IPS-20b (cell line): ENCODE data around the gene RAPGEF4.

Source experiments
- H3K27ac ChIP-seq: one replicate; pipeline ENCODE4 v1.5.1; 2013; ENCODE audit warnings: low read length
- H3K27me3 ChIP-seq: 2 replicates; pipeline ENCODE4 v1.6.1; 2013; ENCODE audit warnings: mild to moderate bottlenecking, low read length, inconsistent platforms; ENCODE audit not compliant: insufficient read depth
- H3K36me3 ChIP-seq: 2 replicates; pipeline ENCODE4 v1.6.1; 2013; ENCODE audit warnings: low read depth, mild to moderate bottlenecking, inconsistent platforms, low read length, moderate library complexity; ENCODE audit not compliant: insufficient read depth
- H3K4me1 ChIP-seq: 2 replicates; pipeline ENCODE4 v1.6.1; 2013; ENCODE audit warnings: mild to moderate bottlenecking, control low read depth, inconsistent platforms, low read length, moderate library complexity; ENCODE audit not compliant: insufficient read depth
- H3K4me3 ChIP-seq: 2 replicates; pipeline ENCODE4 v1.5.1; 2013; ENCODE audit warnings: mild to moderate bottlenecking, low read length, inconsistent platforms
- H3K9ac ChIP-seq: 2 replicates; pipeline ENCODE4 v1.6.1; 2013; ENCODE audit warnings: low read depth, mild to moderate bottlenecking, inconsistent platforms, low read length, moderate library complexity
- H3K9me3 ChIP-seq: 2 replicates; pipeline ENCODE4 v1.6.1; 2013; ENCODE audit warnings: mild to moderate bottlenecking, low read depth, low read length, inconsistent platforms; ENCODE audit not compliant: insufficient read depth

RAPGEF4 gene

DNA sequence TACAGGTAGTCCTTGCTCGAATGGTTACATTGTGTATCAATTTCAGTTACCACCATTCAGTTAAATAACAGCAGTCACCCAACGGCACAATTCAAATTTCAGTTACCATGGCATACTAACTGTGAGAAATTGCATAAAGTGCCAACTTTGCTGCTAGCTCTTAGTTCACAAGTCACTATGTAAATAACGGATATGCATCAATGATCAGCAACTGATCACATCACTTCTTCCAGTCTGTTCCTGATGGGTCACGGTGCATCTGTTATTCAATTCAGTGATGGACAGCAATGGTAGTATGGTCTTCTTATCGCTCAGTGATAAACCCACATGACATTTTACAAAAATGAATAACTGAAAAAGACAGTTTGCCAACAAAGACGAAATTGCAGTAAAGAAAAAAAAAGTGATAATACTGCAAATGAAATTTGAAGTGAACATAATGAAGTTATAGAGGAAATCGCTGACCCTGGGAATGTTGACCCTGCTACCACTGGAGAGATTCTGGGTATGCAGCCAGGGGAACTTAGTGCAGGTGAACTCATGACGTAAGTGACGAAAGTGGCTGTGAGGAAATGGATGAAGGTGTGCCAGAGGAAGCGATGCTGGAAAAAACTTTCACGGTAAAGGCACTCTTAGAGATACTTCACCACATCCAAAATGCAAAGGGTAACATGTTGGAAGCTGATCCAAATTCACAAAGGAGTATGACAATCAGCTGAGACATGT lies 25.9 kb upstream of the RAPGEF4 start:
- Histone ChIP-seq H3K36me3 (no peaks in the 10 kb centered on the region), H3K9me3 (0 out of 2 replicates have a peak, but pooled peaks cover 3% of the 10 kb centered on the region), H3K27ac (no peak overlapping the region), H3K9ac (no peak overlapping the region), H3K27me3 (no peaks in the 10 kb centered on the region), H3K4me3 (no peak overlapping the region), H3K4me1 (no peaks in the 10 kb centered on the region)

DNA sequence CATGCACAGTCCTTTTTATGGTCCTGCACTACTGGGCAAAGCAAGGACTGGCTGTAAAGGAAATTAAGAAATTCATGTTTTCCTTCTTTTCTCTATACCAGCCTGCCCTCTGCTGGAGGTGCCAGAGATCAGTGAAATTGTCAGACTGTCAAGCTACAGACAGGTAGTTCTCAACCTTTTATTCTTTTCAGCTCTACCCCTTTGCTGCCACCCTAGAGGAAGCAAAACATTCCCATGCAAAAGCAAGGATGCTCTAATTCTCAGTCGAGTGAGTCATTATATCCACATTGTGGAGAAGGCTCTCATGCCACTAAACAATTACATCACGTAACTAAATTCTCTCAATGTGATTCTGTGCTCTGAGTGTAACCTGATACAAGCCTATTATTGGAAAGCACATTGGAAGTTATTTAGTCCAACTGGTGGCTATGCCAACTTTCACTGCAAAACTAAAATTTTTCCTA lies 25.0 kb upstream of the RAPGEF4 start:
- 0 out of 2 replicates have a peak, but pooled peaks cover 3% of the 10 kb centered on the region for H3K9me3 ChIP-seq
- H3K4me3 ChIP-seq, result no peak overlapping the region
- H3K4me1 ChIP-seq, result no peaks in the 10 kb centered on the region
- H3K36me3 ChIP-seq, result no peaks in the 10 kb centered on the region
- H3K9ac ChIP-seq, result no peak overlapping the region
- H3K27me3 ChIP-seq, result no peaks in the 10 kb centered on the region
- H3K27ac ChIP-seq, result no peak overlapping the region

- Histone ChIP-seq H3K4me3 (no peak overlapping the region), H3K27ac (no peak overlapping the region), H3K4me1 (no peaks in the 10 kb centered on the region), H3K9ac (no peak overlapping the region), H3K36me3 (no peaks in the 10 kb centered on the region), H3K27me3 (no peaks in the 10 kb centered on the region), H3K9me3 (0 out of 2 replicates have a peak, but pooled peaks cover 3% of the 10 kb centered on the region)
Observed at GRCh38 chr2:172711110-172711509, 24.5 kb upstream of the RAPGEF4 start.

GRCh38 chr2:172712251-172712650 lies 23.4 kb upstream of the RAPGEF4 start:
- 0 out of 2 replicates have a peak, but pooled peaks cover 3% of the 10 kb centered on the region for H3K9me3 ChIP-seq
- no peak overlapping the region for H3K9ac ChIP-seq
- H3K4me1 ChIP-seq, result no peaks in the 10 kb centered on the region
- no peaks in the 10 kb centered on the region for H3K36me3 ChIP-seq
- H3K4me3 ChIP-seq, result no peak overlapping the region
- no peak overlapping the region for H3K27ac ChIP-seq
- no peaks in the 10 kb centered on the region for H3K27me3 ChIP-seq

DNA sequence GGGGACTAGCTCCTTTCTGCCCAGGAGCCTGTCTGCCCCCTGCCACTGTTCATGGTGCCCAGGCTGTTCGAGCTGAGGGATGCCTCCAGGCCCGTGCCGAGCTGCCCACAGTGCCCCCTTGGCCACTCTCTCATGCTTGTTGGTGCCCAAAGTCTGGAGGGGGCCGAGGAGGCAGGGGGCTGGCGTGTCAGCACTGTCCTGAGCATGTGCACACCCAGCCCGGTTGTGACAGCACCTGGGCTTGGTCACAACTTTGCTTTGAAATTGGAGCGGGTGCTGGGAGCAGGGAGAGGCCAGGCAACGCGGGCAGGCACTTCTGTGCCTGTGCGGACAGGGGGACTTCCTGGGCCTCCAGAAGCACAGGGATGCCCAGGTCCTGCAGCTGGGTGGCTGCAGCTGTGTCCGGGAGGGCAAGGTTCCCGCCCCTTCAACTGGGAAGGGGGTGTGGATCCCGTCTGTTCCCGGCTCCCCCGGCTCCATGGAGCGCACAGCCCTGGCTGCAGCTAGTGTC lies 22.2 kb upstream of the RAPGEF4 start:
- Histone ChIP-seq H3K9ac (no peak overlapping the region), H3K27me3 (no peaks in the 10 kb centered on the region), H3K9me3 (0 out of 2 replicates have a peak, but pooled peaks cover 3% of the 10 kb centered on the region), H3K27ac (no peak overlapping the region), H3K4me1 (no peaks in the 10 kb centered on the region), H3K4me3 (no peak overlapping the region), H3K36me3 (no peaks in the 10 kb centered on the region)

DNA sequence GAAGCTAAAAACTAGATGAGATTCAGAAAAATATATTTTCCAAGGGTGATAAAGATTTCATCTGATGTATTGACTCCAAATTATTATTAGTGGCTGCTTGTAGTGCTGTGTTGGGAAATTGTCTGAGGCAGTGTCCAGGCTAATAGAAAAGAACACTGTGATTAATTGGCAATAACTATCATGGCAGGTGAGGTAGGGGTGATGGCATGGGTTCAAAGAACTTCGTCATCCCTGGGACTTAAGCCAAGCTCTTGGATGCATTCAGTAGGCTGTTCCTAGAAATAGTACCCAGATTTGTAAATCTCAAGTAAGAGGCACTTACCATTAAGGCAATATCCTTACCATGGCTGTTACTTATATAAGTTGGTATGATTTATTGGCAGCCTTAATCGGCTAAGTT lies 13.2 kb upstream of the RAPGEF4 start:
- Histone ChIP-seq H3K27me3 (no peaks in the 10 kb centered on the region), H3K4me1 (no peaks in the 10 kb centered on the region), H3K4me3 (no peak overlapping the region), H3K27ac (no peak overlapping the region), H3K9ac (no peak overlapping the region), H3K36me3 (no peaks in the 10 kb centered on the region), H3K9me3 (no peaks in the 10 kb centered on the region)

- H3K36me3 ChIP-seq, result no peaks in the 10 kb centered on the region
- H3K27me3 ChIP-seq, result no peaks in the 10 kb centered on the region
- no peaks in the 10 kb centered on the region for H3K4me1 ChIP-seq
- no peak overlapping the region for H3K4me3 ChIP-seq
- H3K9ac ChIP-seq, result no peak overlapping the region
- no peak overlapping the region for H3K27ac ChIP-seq
- no peaks in the 10 kb centered on the region for H3K9me3 ChIP-seq
Observed at GRCh38 chr2:172723286-172723685, 12.4 kb upstream of the RAPGEF4 start.

- Histone ChIP-seq H3K4me3 (no peak overlapping the region), H3K9me3 (no peaks in the 10 kb centered on the region), H3K27me3 (no peaks in the 10 kb centered on the region), H3K36me3 (no peaks in the 10 kb centered on the region), H3K9ac (no peak overlapping the region), H3K4me1 (no peaks in the 10 kb centered on the region), H3K27ac (no peak overlapping the region)
Observed at GRCh38 chr2:172724724-172725123, 10.9 kb upstream of the RAPGEF4 start.

DNA sequence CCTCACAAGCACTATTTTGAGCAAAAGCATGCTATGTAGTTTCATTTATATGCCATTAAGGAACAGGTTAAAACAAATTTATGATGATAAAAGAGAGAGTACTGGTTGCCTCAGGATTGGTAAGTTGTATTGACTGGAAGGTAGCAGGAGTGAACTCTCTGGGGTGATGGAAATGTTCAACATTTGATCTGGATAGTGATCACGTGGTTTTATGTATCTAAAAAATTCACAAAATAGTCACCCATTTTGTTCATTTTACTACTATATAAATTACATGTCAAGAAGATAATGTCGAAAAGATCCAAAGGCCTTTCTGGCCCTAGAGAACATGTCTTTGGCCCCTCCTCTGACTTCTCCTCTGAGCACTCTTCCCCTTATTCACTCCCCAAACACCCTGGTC lies 10.4 kb upstream of the RAPGEF4 start:
- Histone ChIP-seq H3K4me1 (no peaks in the 10 kb centered on the region), H3K4me3 (no peak overlapping the region), H3K9ac (no peak overlapping the region), H3K27ac (no peak overlapping the region), H3K36me3 (no peaks in the 10 kb centered on the region), H3K9me3 (no peaks in the 10 kb centered on the region), H3K27me3 (no peaks in the 10 kb centered on the region)

DNA sequence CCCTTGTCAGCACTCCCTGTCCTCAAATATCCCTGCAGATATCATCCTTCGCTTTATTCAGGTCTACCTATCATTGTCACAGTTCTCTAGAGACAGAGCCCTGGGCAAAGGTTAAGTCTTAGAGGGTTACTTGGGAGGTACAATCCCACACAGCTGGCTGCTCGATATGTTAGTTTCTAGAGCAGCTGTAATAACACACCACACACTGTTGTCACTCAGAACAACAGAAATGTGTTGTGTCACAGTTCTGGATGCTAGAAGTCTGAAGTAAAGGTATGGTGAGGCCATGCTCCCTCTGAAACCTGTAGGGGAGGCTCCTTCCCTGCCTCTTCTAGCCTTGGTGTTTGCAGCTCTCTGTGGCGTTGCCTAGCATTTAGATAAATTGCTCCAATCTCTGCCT lies 9.9 kb upstream of the RAPGEF4 start:
- no peaks in the 10 kb centered on the region for H3K9me3 ChIP-seq
- H3K4me3 ChIP-seq, result no peak overlapping the region
- no peak overlapping the region for H3K27ac ChIP-seq
- H3K4me1 ChIP-seq, result no peaks in the 10 kb centered on the region
- H3K27me3 ChIP-seq, result no peaks in the 10 kb centered on the region
- H3K9ac ChIP-seq, result no peak overlapping the region
- no peaks in the 10 kb centered on the region for H3K36me3 ChIP-seq

GRCh38 chr2:172726172-172726735 lies 9.4 kb upstream of the RAPGEF4 start:
- no peaks in the 10 kb centered on the region for H3K36me3 ChIP-seq
- H3K4me3 ChIP-seq, result no peak overlapping the region
- H3K9me3 ChIP-seq, result no peaks in the 10 kb centered on the region
- no peaks in the 10 kb centered on the region for H3K4me1 ChIP-seq
- no peak overlapping the region for H3K9ac ChIP-seq
- H3K27me3 ChIP-seq, result no peaks in the 10 kb centered on the region
- no peak overlapping the region for H3K27ac ChIP-seq

- Histone ChIP-seq H3K9ac (no peak overlapping the region), H3K4me1 (no peaks in the 10 kb centered on the region), H3K27me3 (peaks cover 20% of the 10 kb centered on the region), H3K36me3 (no peaks in the 10 kb centered on the region), H3K9me3 (no peaks in the 10 kb centered on the region), H3K27ac (no peak overlapping the region), H3K4me3 (no peak overlapping the region)
Observed at GRCh38 chr2:172730411-172730810, 5.2 kb upstream of the RAPGEF4 start.
